Uterus (tissue), 2 donors: ENCODE data around the gene ULK4.

ENCODE experiments used
- CTCF ChIP-seq, 4 experiments: fragments of 200-600 bp in 2 of 4; fragments of 450-650 bp in 2 of 4; sonication (generic) in 2 of 4; IDR thresholded peaks; one replicate each; pipeline ENCODE4 v1.5.1; 2016 to 2019; ENCODE audit warnings: antibody characterized with exemption in 4 of 4, mild to moderate bottlenecking in 2 of 4, moderate library complexity in 1 of 4
- POLR2A ChIP-seq, 2 donors: fragments of 450-650 bp; IDR thresholded peaks; one replicate each; pipeline ENCODE4 v1.6.1; 2016; ENCODE audit warnings: antibody characterized with exemption in 2 of 2, mild to moderate bottlenecking in 1 of 2, moderate library complexity in 1 of 2

GRCh38 chr3:41963823-41964222, 1.9 kb upstream of the ULK4 start:
- no peak for TF ChIP-seq CTCF (IDR thresholded peaks at IDR 0.05)
- TF ChIP-seq POLR2A (IDR thresholded peaks at IDR 0.05) = no peak
